Cardiac muscle cell (in vitro differentiated cells and primary cell): Measurements from ENCODE around the gene BMPR1B. TPM values are rescaled to one million over a fixed set of nuclear protein-coding genes. Genes with fewer than 3 reads are reported as not detected.
"Not testable (repeated sequence)": the region's sequence is repeated elsewhere in the genome, so short reads cannot be mapped to it uniquely, and the experiment has no call there.

Experiments
- DNase-seq, 2 donors: peaks; one replicate each; pipeline versions ENCODE4 v3.0.0 to v3.0.0-alpha.2; 2010 to 2017; ENCODE audit warnings: low read depth in 1 of 2, low spot score in 1 of 2
- H3K27ac ChIP-seq: fragments of 200-600 bp; sonication (generic); 2 replicates; pipeline ENCODE4 v1.5.1; 2016
- H3K27me3 ChIP-seq: fragments of 200-600 bp; sonication (generic); 2 replicates; pipeline ENCODE4 v1.6.0; 2016; ENCODE audit warnings: control low read depth
- H3K36me3 ChIP-seq: fragments of 200-600 bp; sonication (generic); 2 replicates; pipeline ENCODE4 v1.5.1; 2016; ENCODE audit warnings: control low read depth
- H3K4me1 ChIP-seq: fragments of 200-600 bp; sonication (generic); 2 replicates; pipeline ENCODE4 v1.8.1; 2017; ENCODE audit warnings: low read depth, mild to moderate bottlenecking, mixed run types
- H3K4me3 ChIP-seq: fragments of 200-600 bp; sonication (generic); 2 replicates; pipeline ENCODE4 v1.5.1; 2016; ENCODE audit warnings: mild to moderate bottlenecking
- H3K9me3 ChIP-seq: fragments of 200-600 bp; sonication (generic); 2 replicates; pipeline ENCODE4 v1.5.1; 2017; ENCODE audit warnings: low read depth, mild to moderate bottlenecking, control low read depth
- CTCF ChIP-seq: IDR thresholded peaks from 2 replicates; pipeline ENCODE4 v1.5.1; 2012; ENCODE audit warnings: low read depth, mild to moderate bottlenecking, low read length
- polyA plus RNA-seq: library from polyadenylated mRNA; unstranded; fragments of >200 nt; fragmentation: Nextera tagmentation; extraction: Ambion mirVana; gene quantifications from 2 replicates; pipeline ENCODE4 v1.2.1, GENCODE V29; 2016
- total RNA-seq: library from RNA; depleted of rRNA; stranded (reverse); fragments of >200 nt; gene quantifications from 2 replicates; pipeline ENCODE4 v1.2.3, GENCODE V29; 2016

The BMPR1B gene
- total and polyA plus RNA-seq, 2 experiments from 2014 or later = 0.53 to 1.8 TPM

GRCh38 chr4:95162867-95163266 is 405.1 kb downstream of the BMPR1B start:
- Histone ChIP-seq H3K36me3 (no peaks in the 10 kb centered on the region), H3K4me1 (no peaks in the 10 kb centered on the region), H3K9me3 (no peaks in the 10 kb centered on the region), H3K27ac (no peak overlapping the region), H3K27me3 (no peaks in the 10 kb centered on the region), H3K4me3 (no peak overlapping the region)
- TF ChIP-seq CTCF = no peak
- DNase-seq = no peak

GRCh38 chr4:95165926-95166524 is 408.3 kb downstream of the BMPR1B start:
- peaks cover 11% of the 10 kb centered on the region for H3K36me3 ChIP-seq
- peak; percentile 50 for TF ChIP-seq CTCF

GRCh38 chr4:95167805-95168204 is 410.1 kb downstream of the BMPR1B start:
- no peak overlapping the region for H3K27ac ChIP-seq
- no peaks in the 10 kb centered on the region for H3K27me3 ChIP-seq
- no peaks in the 10 kb centered on the region for H3K4me1 ChIP-seq
- no peaks in the 10 kb centered on the region for H3K9me3 ChIP-seq
- DNase-seq = peak in 1 of 2 donors; percentile 7
- H3K36me3 ChIP-seq = peaks cover 11% of the 10 kb centered on the region
- no peak for TF ChIP-seq CTCF
- no peak overlapping the region for H3K4me3 ChIP-seq

More at GRCh38 chr4:95165926-95166524, 408.3 kb downstream of the BMPR1B start:
- Histone ChIP-seq H3K4me1 (no peaks in the 10 kb centered on the region), H3K9me3 (no peaks in the 10 kb centered on the region), H3K27me3 (no peaks in the 10 kb centered on the region), H3K27ac (no peak overlapping the region), H3K4me3 (no peak overlapping the region)
- DNase-seq = peak; percentile 87

GRCh38 chr4:95170176-95170575 is 412.4 kb downstream of the BMPR1B start:
- TF ChIP-seq CTCF = no peak
- DNase-seq = no peak
- Histone ChIP-seq H3K27ac (no peak overlapping the region), H3K27me3 (no peaks in the 10 kb centered on the region), H3K4me3 (no peak overlapping the region), H3K9me3 (no peaks in the 10 kb centered on the region), H3K36me3 (peaks cover 11% of the 10 kb centered on the region), H3K4me1 (no peaks in the 10 kb centered on the region)

- DNase-seq = not testable (repeated sequence)
Measured at GRCh38 chr4:95171377-95171776, 413.6 kb downstream of the BMPR1B start.

GRCh38 chr4:95178938-95179337 is 421.2 kb downstream of the BMPR1B start:
- no peaks in the 10 kb centered on the region for H3K36me3 ChIP-seq
- H3K27ac ChIP-seq = no peak overlapping the region
- DNase-seq = no peak
- H3K4me3 ChIP-seq = no peak overlapping the region
- H3K4me1 ChIP-seq = peaks cover 24% of the 10 kb centered on the region
- H3K27me3 ChIP-seq = no peaks in the 10 kb centered on the region
- no peaks in the 10 kb centered on the region for H3K9me3 ChIP-seq
- no peak for TF ChIP-seq CTCF

More at GRCh38 chr4:95171377-95171776, 413.6 kb downstream of the BMPR1B start:
- peaks cover 11% of the 10 kb centered on the region for H3K36me3 ChIP-seq
- not testable (repeated sequence) for H3K9me3 ChIP-seq, H3K27ac ChIP-seq, H3K4me1 ChIP-seq, H3K4me3 ChIP-seq, H3K27me3 ChIP-seq
